ENCODE data around the gene RUNX2. TPM values are rescaled to one million over a fixed set of nuclear protein-coding genes. Genes with fewer than 3 reads are reported as not detected.

The RUNX2 gene
- total RNA-seq, 4 donors from 2014 or later, result 0.78 to 2.0 (median 0.94) TPM

GRCh38 chr6:45422503-45423110 lies 94.5 kb downstream of the RUNX2 start:
- TF ChIP-seq CTCF (IDR thresholded peaks at IDR 0.05 in 4 of 5, conservative IDR thresholded peaks at IDR 0.05 in 1 of 5) (no peak), POLR2A (IDR thresholded peaks at IDR 0.05) (no peak)
- ATAC-seq (peak; percentile 16 to 18), DNase-seq (no peak)
- Histone ChIP-seq H3K36me3 (no peaks in the 10 kb centered on the region), H3K4me1 (peaks cover 16 to 32% of the 10 kb centered on the region in 2 donors), H3K9me3 (no peaks in the 10 kb centered on the region), H3K27ac (peak overlapping the region; percentile 39 to 60 (median 58)), H3K4me3 (peak overlapping the region; percentile 61 to 75 (median 64)), H3K27me3 (peaks cover 42 to 60% (median 58%) of the 10 kb centered on the region in 3 donors)
- intact Hi-C loops (cut with DNase I; ENCODE audit: low total_unique reads), result loop anchor here (2.0 to 5.0 kb wide), 2 partner anchors 292 to 500 kb away; no protein-coding TSS in a partner anchor
- in situ Hi-C loops (cut with MboI; ENCODE audit: low sequenced_read_pairs in 4 of 4), result loop anchor here in 3 of 4 donors (10.0 to 25.0 kb wide), 3 partner anchors 290 to 760 kb away; no protein-coding TSS in a partner anchor

- H3K36me3 ChIP-seq, result no peaks in the 10 kb centered on the region
- H3K27ac ChIP-seq, result peak overlapping the region; percentile 19 to 60 (median 58)
- no peak for TF ChIP-seq CTCF (IDR thresholded peaks at IDR 0.05 in 4 of 5, conservative IDR thresholded peaks at IDR 0.05 in 1 of 5)
- TF ChIP-seq POLR2A (IDR thresholded peaks at IDR 0.05), result peak in 1 of 2 donors; percentile 10
- H3K4me1 ChIP-seq, result peaks cover 16 to 32% of the 10 kb centered on the region in 2 donors
- H3K9me3 ChIP-seq, result no peaks in the 10 kb centered on the region
- in situ Hi-C loops (cut with MboI; ENCODE audit: low sequenced_read_pairs in 4 of 4), result loop anchor here in 3 of 4 donors (10.0 to 25.0 kb wide), 3 partner anchors 289 to 761 kb away; no protein-coding TSS in a partner anchor
- ATAC-seq, result peak; percentile 13 to 14
- peak in 1 of 2 donors; percentile 27 for DNase-seq
- intact Hi-C loops (cut with DNase I; ENCODE audit: low total_unique reads), result loop anchor here (2.0 to 5.0 kb wide), 2 partner anchors 292 to 499 kb away; no protein-coding TSS in a partner anchor
- H3K27me3 ChIP-seq, result peaks cover 42 to 55% (median 55%) of the 10 kb centered on the region in 3 donors
- H3K4me3 ChIP-seq, result peak overlapping the region; percentile 61 to 75 (median 64)
Measured at GRCh38 chr6:45423111-45423823, 95.1 kb downstream of the RUNX2 start.

- H3K9me3 ChIP-seq, result no peaks in the 10 kb centered on the region
- no peak for DNase-seq
- peak overlapping the region; percentile 19 to 60 (median 58) for H3K27ac ChIP-seq
- H3K4me3 ChIP-seq, result peak overlapping the region; percentile 61 to 75 (median 64)
- ATAC-seq, result no peak
- peaks cover 42 to 49% (median 48%) of the 10 kb centered on the region in 3 donors for H3K27me3 ChIP-seq
- intact Hi-C loops (cut with DNase I; ENCODE audit: low total_unique reads) (loop anchor here (2.0 to 5.0 kb wide), 2 partner anchors 291 to 498 kb away; no protein-coding TSS in a partner anchor), in situ Hi-C loops (cut with MboI; ENCODE audit: low sequenced_read_pairs in 4 of 4) (loop anchor here in 3 of 4 donors (10.0 to 25.0 kb wide), 3 partner anchors 288 to 762 kb away; no protein-coding TSS in a partner anchor)
- no peak for TF ChIP-seq CTCF (IDR thresholded peaks at IDR 0.05 in 4 of 5, conservative IDR thresholded peaks at IDR 0.05 in 1 of 5)
- no peak for TF ChIP-seq POLR2A (IDR thresholded peaks at IDR 0.05)
- peaks cover 16 to 32% of the 10 kb centered on the region in 2 donors for H3K4me1 ChIP-seq
- no peaks in the 10 kb centered on the region for H3K36me3 ChIP-seq
Measured at GRCh38 chr6:45423824-45424450, 95.8 kb downstream of the RUNX2 start.

- H3K27ac ChIP-seq, result peak overlapping the region in 2 of 4 donors; percentile 19 to 56
- in situ Hi-C loops (cut with MboI; ENCODE audit: low sequenced_read_pairs in 4 of 4), result loop anchor here in 3 of 4 donors (10.0 to 25.0 kb wide), 3 partner anchors 288 to 762 kb away; no protein-coding TSS in a partner anchor
Measured at GRCh38 chr6:45424451-45424861, 96.3 kb downstream of the RUNX2 start.

More at GRCh38 chr6:45424451-45424861, 96.3 kb downstream of the RUNX2 start:
- ATAC-seq (no peak), DNase-seq (no peak)
- H3K4me1 ChIP-seq, result peaks cover 16 to 28% of the 10 kb centered on the region in 2 donors
- no peak for TF ChIP-seq CTCF (IDR thresholded peaks at IDR 0.05 in 4 of 5, conservative IDR thresholded peaks at IDR 0.05 in 1 of 5)
- no peak for TF ChIP-seq POLR2A (IDR thresholded peaks at IDR 0.05)
- H3K27me3 ChIP-seq, result peaks cover 37 to 44% (median 43%) of the 10 kb centered on the region in 3 donors
- intact Hi-C loops (cut with DNase I; ENCODE audit: low total_unique reads), result loop anchor here (5.0 kb wide), 1 partner anchor 498 kb away; no protein-coding TSS in a partner anchor
- peak overlapping the region in 3 of 4 donors; percentile 63 to 75 (median 66) for H3K4me3 ChIP-seq
- no peaks in the 10 kb centered on the region for H3K9me3 ChIP-seq
- H3K36me3 ChIP-seq, result no peaks in the 10 kb centered on the region

Measured in gastrocnemius medialis (tissue), 4 donors.